Glomerular visceral epithelial cell (primary cell): ENCODE data around the gene LRRC4B.

Source experiments
- DNase-seq: peaks from one replicate; pipeline ENCODE4 v3.0.0-alpha.2; 2016; ENCODE audit errors: extremely low spot score

LRRC4B gene

DNA sequence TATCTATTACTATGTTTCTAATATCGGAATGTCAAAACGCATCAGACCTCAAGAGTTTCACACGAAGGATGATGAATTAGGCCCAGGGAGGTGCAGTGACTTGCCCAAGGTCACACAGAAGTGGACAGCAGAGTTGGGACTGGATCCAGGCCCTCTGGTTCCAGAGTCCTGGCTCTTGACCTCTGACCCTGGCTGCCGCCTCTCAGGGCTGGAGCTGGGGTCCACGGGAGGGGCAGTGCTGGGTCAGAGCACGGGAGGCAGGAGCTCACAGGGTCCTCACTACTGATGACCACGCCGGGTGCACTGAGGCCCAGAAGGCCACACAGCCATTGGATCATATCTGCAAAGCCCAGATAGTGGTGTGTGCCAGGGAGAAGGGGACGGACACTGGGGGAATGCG is 45.4 kb downstream of the LRRC4B start:
- no peak for DNase-seq

DNA sequence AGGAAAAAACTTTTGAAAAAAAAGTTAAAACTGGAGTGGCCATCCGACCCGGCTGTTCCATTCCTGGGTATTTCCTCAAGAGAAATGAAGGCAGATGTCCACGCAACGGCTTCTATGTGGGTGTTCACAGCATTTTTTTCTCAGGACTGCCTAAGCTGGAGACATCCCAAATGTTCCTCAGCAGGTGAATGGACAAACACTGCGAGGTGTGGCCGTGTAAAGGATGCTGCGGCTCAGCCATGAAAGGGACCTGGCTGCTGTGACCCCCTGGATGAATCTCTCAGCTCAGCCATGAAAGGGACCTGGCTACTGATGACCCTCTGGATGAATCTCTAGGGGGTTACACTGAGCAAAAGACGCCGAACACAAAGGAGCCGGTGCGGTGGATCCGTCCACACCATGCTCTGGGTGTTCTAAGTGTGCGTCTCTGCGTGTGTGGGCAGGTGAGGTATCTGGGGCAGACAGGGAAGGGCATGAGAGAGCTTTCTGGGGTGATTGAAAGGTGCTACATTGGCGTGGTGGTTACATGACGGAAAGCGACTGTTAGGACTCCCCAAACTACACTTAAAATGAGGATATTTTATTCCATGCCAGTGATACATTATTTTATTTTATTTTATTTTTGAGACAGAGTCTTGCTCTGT is 47.3 kb downstream of the LRRC4B start:
- DNase-seq = no peak

DNA sequence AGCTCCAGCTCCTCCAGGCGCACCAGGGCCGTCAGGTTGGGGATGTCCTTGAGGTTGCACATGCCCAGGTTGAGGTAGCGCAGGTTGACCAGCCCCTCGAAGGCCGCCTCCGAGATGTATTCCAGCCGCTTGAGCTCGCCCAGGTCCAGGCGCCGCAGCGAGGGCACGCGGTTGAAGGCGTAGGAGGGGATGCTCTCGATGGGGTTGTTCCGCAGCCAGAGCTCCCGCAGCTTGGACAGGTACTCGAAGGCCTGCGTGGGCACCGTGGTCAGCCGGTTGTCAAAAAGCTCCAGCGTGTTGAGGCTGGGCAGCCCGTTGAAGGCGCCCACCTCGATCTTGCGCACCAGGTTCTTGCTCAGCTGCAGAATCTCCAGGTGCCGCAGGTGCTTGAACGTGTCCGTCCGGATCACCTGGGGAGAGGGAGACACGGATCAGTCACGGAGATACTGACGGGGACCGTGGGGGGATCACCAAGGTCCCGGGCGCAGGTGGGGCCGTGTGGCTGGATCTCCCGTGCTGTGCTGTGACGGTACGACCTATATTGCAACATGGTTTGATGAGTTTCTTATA is 49.1 kb downstream of the LRRC4B start:
- DNase-seq = no peak

DNA sequence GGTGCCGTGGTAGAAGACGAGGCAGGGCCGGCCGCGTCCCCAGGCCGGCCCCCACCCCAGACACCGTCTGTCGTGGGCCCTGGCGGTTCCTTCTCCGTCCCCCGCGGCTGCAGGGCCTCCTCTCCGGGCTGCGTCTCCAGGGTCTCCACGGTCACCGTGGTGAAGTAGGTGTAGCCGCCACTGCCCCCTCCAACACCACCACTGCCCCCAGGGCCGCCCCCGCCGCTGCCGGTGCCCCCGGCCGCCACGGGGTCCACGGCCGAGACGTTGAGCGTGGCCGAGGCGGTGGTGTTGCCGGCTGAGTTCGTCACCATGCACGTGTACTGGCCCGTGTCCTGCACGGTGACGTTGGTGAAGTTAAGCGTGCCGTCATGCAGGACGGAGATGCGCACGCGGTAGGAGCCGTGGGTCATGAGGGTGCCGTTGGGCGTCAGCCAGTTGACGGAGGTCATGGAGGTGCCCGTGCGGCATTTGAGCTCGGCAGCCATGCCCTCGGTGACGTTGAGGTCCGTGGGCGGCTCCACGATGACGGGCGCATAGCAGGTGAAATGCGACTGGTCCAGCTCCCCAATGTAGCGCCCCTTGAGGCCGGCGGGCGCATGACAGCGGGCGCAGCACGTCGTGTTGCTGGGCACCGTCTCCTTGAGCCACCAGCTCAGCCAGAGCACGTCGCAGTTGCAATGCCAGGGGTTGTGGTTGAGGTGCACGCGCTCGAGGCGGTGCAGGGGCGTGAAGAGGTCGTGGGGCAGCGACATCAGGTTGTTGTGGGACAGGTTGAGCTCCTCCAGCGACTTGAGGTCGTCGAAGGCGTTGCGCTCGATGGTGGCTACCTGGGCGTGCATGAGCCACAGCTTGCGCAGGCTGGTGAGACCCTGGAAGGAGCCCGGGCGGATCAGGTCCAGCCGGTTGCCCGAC is 49.9 kb downstream of the LRRC4B start:
- no peak for DNase-seq

DNA sequence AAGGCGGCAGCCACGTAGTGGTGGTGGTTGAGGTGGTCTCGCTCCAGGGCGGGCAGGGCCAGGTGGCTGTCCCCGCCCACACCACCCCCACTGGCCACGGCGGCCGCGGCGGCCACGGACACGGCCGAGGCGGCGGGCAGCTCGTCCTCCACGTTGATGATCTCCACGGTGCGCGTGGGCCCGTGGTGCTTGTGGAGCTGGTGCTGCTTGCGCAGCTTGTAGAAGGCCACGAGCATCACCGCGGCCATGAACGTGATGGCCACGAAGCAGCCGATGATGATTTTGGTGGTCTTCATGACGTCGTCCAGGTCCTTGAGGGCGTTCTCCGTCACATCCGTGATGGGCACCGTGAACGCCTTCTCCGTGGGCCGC is 50.5 kb downstream of the LRRC4B start:
- DNase-seq = no peak

DNA sequence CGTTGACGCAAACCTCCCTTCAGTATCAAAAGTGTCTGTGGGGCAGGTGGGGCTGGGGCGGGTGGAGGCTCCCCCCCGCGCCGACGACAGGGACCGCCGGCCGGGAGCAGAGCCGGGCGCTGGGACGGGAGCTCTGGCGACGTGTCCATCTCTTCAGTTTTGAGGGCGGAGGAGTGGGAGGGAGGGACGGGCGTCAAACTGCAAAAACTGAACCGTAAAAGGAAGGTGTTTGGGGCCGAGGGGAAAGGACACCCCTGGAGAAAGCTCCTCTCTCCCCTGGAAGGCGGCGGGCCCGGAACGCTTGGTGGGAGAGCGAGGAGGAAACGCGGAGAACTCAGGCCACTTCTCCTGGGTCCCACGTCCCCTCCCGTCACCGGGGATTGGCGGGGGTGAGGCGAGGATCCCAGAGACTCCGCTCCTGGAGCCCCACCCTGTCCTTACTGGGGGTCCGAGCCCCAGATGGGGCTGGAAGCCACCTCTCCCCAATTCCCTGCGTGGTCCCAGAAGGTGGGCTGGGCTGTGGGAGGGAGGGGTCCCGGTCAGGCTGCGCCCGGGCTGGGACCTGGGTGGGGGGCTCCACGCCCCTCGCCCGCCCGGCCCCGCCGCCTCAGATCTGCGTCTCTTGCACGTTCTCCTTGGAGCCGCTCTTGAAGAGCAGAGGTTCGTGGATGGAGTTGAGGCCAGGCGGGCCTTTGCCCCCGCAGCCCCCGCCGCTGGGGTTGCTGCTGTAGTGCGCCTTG is 51.1 kb downstream of the LRRC4B start:
- DNase-seq = no peak

DNA sequence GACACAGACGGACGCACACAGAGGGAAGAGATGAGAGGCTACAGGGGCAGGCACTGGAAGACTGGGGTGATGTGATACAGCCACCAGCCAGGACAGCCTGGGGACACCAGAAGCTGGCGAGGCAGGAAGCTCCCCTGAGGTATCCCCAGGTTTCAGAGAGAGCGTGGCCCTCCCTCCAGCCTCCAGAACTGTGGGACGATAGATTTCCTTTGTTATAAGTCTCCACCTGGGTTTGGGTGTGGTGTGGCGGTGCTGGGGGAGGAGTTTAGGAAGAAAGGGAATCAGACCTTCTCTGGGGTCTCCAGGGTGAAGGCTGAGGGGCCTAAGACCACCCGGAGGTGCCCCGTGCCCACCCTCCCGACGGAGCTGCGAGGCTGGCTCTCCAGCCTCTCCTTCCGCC is 51.8 kb downstream of the LRRC4B start:
- no peak for DNase-seq

DNA sequence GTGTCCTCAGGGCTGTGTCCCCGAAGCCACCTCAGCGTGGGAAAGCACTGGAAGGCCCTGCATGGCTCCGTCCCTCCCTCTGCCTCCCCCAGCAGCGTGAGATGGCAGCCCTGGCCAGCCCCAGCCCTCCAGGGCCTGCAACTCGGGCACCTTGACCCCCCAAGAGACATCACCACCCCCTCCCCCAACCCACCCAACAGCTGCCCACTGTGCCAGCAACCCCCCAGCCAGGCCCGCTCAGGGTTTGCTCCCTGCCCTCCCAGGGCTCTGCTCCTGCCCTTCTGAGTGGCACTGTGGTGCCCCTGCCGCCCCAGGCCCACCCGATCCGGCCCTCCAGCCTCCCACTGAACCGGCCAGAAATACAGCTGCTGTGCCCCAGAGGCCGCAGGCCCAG is 53.1 kb downstream of the LRRC4B start:
- DNase-seq = no peak

DNA sequence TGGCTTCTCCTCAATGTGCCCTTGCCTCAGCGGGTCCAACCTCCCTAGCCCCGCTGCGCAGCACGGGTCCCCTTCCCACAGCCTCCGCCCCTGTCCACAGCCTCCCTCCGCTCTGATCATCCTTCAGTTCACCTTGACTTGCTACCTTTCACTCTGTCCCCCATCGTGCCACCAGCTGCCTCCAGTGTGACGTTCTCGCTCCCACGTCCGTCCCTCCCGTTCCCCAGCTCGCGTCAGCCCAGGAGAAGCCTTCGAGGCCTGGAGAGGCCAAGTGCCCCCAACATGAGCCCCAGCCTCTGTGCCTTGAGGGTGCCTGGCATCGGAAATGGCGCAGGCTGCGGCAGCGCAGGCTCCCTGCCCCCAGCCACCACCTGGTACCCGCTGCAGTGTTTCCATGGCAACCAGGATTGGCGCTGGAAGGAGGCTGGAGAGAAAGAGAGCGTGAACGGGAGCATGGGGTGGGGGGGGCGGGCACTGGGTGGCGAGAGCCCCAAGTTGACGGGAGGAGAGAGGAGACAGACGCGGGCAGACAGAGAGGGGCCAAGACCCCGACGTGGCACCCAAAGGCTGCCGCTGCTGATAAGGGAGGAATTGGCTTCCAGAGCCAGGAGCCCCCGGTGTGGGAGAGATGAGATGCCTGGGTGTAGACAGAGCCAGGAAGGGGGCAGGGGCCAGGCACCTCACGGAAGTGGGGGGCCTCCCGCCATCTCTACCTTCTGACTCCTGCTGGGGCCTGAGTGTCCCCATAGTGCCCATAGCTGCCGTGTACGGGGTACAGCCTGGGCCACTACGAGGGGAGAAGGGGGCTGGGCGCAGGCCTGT is 53.7 kb downstream of the LRRC4B start:
- no peak for DNase-seq

DNA sequence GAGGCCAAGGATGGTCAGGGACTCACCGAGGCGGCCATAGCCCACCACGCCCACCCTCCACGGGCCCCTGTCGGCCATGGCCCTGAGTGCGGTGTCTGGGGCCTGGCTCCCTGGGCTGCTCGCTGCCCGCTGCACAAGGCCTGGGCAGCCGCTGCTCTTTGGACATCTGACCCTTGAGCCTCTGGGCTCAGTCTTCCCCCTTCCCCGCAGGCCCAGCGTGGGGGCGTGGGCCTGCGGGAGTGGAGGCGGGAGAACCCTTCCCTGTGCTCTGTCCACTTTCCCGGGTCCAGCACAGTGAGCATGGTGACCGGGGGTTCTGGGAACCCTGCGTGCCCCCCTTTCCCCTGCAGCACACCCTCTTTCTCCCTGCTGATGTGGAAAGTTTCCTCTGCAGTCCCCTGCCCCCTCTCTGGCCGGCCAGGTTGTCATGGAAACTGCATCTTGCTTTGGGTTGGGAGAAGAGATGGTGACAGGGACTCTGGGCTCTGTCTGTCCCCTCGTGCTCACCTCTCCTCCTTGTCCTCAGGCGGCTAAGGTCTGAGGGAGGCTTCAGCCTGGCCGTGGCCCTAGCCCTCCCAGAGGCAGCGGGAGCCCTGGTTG is 54.4 kb downstream of the LRRC4B start, which contains the start of gene ASPDH:
Gene ASPDH, minus strand, starts transcription at position 168 of the 600 bp plus-strand sequence. Its CDS starts 90 bp downstream, at position 78.
- DNase-seq = no peak

DNA sequence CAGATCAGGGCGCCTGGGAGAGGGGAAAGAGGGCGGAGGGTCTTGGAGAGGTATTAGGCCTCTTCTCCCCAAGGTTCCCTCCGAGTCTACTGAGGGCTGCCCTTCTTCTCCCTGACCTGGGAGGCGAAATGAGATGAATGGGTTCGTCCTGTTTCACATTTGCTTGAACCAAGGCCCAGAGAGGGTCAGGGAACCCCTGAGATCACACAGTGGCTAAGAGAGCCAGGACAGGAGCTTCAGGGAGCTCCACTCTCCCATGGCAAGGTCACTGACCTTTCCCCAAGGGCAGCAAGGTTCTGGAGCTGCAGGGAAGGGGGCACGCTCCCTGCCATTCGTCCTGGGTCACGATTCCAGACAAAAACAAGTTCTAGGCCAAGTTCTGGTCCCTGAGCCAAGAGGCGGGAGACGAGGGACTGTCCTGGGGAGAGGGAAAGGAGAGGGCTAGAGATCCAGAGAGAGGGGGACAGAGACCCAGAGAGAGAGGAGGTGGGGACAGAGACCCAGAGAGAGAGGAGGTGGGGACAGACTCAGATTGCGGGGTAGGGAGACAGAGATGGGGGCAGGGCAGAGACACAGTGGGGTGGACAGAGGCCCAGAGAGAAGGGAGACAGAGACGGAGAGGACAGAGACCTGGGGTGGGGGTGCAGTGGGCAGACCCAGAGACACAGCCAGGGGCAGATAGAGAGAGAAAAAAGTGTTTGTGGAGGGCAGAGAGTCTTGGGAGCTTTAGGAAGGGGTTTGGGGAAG is 55.1 kb downstream of the LRRC4B start:
- no peak for DNase-seq

DNA sequence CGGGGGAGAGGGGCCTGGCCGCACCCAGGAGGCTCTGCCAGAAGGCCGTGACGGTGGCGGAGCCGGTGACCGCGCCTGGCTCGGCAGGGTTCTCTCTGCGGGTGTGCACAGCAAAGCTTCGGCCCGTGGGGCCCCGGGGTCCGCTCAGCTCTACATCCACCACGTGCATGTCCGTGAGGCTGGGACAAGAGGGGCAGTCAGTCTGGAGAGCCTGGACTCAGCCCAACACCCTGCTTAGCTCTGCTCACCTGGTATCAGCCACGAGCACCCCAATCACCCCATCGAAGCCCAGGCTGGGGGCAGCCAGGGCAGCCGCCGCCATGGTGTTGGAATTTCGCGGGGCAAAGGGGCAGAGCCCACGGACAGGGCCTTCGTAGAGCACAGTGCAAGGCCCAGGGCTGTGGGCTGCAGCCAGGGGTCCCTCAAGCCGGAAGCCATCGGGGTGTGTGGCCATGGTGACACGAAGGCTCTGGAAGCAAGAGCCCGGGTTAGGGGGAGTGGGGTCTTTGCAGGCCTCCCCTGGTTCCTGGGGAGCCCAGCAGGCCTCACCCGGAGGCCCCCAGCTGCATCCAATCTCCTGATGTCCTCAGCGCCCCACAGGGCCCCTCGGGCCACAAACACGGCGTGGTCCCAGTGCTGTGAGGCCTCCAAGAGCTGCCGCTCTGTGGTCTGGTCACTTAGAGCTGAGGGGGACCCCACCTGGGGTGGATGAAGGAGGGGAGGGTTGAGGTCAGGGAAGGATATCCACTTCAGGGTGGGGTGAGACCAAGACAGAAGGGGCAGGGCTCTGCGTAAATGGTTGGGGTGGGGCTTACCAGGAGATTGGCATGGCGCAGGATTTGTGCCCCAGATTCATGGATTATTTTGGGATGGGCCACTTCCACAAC is 55.9 kb downstream of the LRRC4B start:
- no peak for DNase-seq

DNA sequence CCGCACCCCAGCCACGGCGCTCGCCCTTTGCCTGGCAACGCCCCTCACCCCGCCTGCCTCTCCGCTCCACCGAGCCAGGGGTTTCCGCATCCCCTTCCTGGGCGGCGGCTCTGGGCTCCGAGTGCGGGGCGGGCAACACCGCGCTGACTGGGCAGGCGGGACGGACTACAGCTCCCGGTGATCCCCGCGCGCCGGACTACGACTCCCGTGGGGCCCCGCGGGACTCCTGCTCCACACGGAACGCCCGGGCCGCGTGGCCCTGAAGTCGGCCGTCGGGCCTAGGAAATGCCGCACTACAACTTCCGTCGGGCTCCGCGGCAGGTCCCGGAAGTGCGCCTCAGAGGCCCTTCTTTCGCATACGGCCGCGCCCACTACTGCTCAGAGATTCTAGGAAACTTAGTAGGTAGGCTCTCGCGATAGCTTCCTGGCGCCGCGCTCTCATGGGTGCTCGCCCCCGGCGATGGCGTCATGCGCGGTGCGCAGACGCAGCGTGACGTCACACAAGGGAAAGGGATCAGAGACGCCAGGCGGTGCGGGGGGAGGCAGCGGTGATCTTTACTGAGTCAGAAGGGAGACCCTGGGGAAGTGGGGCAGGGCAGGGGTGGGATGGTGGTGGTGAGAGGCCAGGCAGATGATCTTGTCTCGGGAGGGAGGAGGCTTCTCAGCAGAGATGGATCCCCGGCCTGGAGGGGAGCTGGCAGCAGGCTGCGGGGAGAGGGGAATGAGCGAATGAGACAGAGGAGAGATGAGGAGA is 57.0 kb downstream of the LRRC4B start, which contains the start of gene JOSD2:
Gene JOSD2, minus strand, starts transcription at position 123 of the 754 bp plus-strand sequence. CDS start 760 bp downstream, outside the sequence.
- DNase-seq = peak; percentile 99

DNA sequence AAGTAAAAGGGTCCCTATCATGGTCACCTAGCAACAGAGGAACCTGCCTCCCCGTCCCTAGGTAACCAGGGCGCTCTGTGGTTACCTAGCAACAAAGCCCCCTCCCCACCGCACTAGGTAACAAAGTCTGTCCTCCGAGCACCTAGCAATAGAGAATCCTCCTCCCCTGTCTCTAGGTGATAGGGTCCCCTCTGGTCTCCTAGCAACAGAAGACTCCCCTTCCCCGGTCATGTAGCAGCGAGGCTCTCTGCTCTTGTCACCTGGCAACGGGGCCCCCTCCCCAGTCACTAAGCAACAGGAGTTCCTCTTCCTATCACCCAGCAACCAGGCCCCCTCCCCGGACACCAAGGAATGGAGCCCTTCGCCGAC is 57.6 kb downstream of the LRRC4B start:
- DNase-seq = no peak

DNA sequence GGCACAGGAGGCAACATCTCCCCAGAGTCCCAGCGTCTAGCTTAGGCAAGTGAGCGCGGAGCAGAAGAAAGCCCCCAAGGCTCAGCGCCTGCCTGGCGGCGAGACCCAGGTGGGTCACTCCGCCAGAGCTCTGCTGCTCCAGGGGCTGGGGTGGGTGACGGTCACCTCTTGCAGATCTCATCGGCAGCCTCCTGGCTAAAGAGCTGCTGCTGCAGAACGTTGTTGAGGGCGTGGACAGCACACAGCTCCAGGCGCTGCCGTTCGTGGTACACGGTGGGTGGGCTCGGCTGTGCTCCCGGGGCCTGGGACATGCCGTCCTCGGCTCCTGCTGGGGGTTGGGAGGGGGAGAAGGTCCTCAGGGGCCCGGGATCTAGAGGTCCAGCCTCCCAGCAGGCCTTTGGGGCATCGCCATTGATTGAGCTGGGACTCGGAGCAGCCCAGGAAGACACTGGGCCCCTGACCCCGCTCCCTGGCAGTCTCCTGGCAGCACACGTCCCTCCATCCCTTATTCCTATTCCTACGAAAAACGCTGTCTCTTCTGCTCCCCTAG is 58.0 kb downstream of the LRRC4B start:
- no peak for DNase-seq

DNA sequence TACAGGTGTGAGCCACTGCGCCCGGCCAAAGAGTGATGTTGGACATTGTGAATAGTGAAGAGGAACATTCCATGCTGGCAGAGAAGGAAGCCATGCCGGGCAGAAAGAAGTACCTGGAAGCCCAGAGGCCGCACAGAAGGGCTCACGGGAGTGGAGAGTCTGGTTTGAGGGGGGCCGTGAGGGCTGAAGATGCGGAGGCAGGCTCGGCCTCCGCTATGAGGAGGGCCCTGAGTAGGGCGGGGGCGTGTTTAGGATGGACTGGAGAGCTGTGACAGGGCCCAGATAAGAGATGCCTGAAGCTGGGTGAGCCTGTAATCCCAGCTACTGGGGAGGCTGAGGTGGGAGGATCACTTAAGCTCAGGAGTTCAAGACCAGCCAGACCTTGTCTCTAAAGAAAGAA is 58.9 kb downstream of the LRRC4B start:
- no peak for DNase-seq

DNA sequence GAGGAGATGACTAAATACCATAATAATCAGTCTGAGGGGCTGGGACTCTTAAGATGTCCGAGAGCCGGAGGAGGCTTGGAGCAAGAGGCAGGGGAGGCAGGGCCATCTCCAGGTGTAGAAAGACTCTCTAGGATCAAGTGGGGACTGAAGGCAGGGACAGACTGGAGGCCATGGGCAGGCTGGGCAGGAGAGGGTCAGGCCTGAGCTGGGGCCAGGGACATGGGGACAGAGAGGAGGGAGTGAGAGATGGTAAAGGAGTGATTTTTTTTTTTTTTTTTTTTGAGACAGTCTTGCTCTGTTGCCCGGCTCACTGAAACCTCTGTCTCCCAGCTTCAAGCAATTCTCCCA is 59.4 kb downstream of the LRRC4B start:
- DNase-seq = no peak

DNA sequence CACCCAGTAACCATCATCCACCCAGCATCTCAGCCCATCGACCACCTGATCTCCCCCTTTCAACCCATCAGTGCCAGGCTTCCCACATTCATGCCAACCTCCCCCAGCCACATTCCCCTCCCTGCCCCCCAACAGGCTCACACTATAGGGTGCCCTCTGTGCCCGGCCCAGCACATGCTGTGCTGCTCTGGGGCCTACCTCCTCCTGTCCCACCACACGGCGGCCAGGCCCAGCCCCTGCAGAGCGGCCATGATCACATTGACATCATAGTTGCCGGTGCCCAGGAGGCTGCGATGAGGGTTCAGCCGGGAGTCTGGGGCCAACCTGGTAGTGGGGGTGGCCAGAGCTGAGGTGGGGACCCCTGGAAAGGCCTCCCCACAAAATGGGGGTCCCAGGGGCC is 60.9 kb downstream of the LRRC4B start:
- DNase-seq = no peak
